ENCODE results near the gene PWP2.

DNA sequence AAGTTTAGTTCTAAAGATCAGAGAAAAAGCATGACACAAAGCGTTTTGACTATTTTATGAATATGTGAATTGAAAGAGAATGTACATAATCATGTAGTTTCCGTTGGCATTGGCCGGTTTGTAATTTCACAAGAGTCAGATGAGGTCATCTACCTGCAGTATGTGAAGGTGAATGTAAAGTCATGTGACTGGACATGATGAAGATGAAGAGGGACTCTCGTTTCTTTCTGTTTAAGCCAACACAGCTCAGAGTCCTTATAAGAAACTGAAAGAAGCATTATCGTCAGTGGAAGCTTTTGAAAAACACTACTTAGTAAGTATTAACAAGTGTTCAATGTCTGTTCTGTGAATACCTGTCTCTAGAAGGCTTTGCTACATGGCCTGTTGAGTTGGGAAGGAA lies 30.9 kb upstream of the PWP2 start:
- TF ChIP-seq CTCF (conservative IDR thresholded peaks at IDR 0.05 in 1 of 2, IDR thresholded peaks at IDR 0.05 in 1 of 2; ENCODE audit: extremely low read depth in 1 of 2, insufficient read depth in 1 of 2, low read depth in 1 of 2, low read length in 2 of 2) (no peak), EZH2 (IDR thresholded peaks at IDR 0.05; ENCODE audit: borderline replicate concordance, low read length) (no peak)
